Left ventricle myocardium inferior (tissue), 1 donor: ENCODE results near the gene ABHD16A. TPM values are rescaled to one million over a fixed set of nuclear protein-coding genes. Genes with fewer than 3 reads are reported as not detected.

Experiments used
- DNase-seq: peaks from one replicate; pipeline ENCODE4 v3.0.0-alpha.2; 2020
- H3K27ac ChIP-seq: fragments of 200-600 bp; replicated peaks from 2 replicates; pipeline ENCODE4 v1.8.0; 2021
- H3K27me3 ChIP-seq: fragments of 200-600 bp; 2 replicates; pipeline ENCODE4 v1.8.0; 2021; ENCODE audit warnings: low read depth
- H3K36me3 ChIP-seq: fragments of 200-600 bp; 2 replicates; pipeline ENCODE4 v1.8.0; 2021
- H3K4me1 ChIP-seq: fragments of 200-600 bp; 2 replicates; pipeline ENCODE4 v1.8.0; 2021
- H3K4me3 ChIP-seq: fragments of 200-600 bp; 2 replicates; pipeline ENCODE4 v1.8.0; 2021; ENCODE audit warnings: mild to moderate bottlenecking, moderate library complexity
- H3K9me3 ChIP-seq: fragments of 200-600 bp; replicated peaks from 2 replicates; pipeline ENCODE4 v1.8.0; 2021
- intact Hi-C: fragments of 100-400 bp; cut with micrococcal nuclease; formaldehyde crosslinking; loops from one replicate; pipeline ENCODE4 v1.11.0; 2022
- total RNA-seq: library from RNA; stranded (reverse); fragmentation: NEBNext Ultra II Directional; extraction: Animal tissue kit (Norgen Biotek cat#: 25700); gene quantifications from one replicate; pipeline ENCODE4 v1.2.1, GENCODE V29; 2021
- TF ChIP-seq, protein P1 (sequence below): fragments of 200-600 bp; IDR thresholded peaks from 2 replicates; pipeline ENCODE4 v1.8.0; 2021; ENCODE audit warnings: antibody characterized with exemption, mild to moderate bottlenecking, borderline replicate concordance
- donor health status: DM: no; HTN: yes; CAD: no; lungs with severe emphysema.

ABHD16A gene
- total RNA-seq, 1 donor from 2014 or later: 29.6 TPM

DNA sequence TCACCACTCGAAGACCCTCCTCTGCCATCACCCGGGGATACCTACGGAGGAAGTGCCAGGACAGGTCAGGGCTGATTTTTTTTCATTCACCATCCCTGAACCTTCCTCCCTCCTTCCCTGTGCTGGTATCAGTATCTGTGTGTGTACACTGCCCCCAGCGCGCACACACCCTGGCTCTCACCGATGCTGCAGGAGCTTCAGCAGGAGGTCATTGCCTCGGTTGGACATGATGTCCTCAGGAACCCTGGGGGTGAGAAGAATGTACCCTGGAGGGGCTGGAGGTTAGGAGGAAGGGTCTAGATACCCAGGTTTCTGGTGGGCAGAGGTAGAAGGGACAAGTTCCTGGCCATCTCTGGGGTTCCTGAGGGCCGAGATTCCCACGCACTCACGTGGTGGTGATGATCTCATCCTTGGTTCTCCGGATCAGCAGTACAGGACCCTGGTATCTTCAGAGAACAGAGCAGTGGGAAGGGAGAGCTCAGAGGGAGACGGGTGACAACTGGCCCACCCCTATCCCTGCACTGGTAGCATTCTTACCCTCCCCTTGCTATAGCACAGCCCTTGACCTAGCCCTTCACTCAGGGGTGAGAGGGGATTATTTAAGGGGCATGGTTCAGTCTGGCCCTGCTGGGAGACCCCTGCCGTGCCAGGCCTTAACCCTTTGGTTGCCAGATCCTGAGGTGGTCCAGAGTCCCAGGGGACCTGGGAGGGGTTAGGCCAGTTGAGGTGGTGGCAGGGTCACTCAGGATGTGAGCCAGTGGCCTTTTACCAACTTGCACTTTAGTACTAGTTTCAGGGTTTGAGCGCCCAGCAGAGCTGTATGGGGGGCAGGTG lies 15.0 kb downstream of the ABHD16A start:
- Histone ChIP-seq H3K9me3 (no peaks in the 10 kb centered on the region), H3K4me3 (no peak overlapping the region), H3K4me1 (peaks cover 3% of the 10 kb centered on the region), H3K36me3 (peaks cover 78% of the 10 kb centered on the region), H3K27me3 (no peaks in the 10 kb centered on the region), H3K27ac (no peak overlapping the region)
- DNase-seq: no peak
- TF ChIP-seq, protein P1, sequence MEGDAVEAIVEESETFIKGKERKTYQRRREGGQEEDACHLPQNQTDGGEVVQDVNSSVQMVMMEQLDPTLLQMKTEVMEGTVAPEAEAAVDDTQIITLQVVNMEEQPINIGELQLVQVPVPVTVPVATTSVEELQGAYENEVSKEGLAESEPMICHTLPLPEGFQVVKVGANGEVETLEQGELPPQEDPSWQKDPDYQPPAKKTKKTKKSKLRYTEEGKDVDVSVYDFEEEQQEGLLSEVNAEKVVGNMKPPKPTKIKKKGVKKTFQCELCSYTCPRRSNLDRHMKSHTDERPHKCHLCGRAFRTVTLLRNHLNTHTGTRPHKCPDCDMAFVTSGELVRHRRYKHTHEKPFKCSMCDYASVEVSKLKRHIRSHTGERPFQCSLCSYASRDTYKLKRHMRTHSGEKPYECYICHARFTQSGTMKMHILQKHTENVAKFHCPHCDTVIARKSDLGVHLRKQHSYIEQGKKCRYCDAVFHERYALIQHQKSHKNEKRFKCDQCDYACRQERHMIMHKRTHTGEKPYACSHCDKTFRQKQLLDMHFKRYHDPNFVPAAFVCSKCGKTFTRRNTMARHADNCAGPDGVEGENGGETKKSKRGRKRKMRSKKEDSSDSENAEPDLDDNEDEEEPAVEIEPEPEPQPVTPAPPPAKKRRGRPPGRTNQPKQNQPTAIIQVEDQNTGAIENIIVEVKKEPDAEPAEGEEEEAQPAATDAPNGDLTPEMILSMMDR: no peak
- intact Hi-C loops: no loop called here

DNA sequence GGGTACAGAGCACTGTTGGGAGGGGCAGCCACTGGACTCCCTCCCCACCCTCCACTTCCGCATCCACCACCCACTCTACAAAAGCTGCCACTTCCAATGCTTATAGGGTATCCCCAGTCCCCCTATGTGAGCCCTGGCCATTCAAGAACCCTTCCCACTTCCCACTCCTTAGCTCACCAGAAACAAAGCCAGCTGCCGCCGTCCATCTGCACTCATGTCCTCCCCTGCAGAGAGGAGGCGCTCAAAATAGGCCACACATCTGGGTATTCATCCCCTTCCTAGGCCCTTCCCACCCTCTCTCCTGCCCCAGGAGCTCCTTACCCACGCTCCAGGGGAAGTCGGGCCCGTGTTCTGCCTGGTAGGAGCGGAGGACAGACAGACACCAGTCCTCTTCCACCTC lies 15.8 kb downstream of the ABHD16A start:
- intact Hi-C loops: no loop called here
- DNase-seq: no peak
- H3K27me3 ChIP-seq: no peaks in the 10 kb centered on the region
- no peak overlapping the region for H3K27ac ChIP-seq
- peaks cover 71% of the 10 kb centered on the region for H3K36me3 ChIP-seq
- peaks cover 8% of the 10 kb centered on the region for H3K4me1 ChIP-seq
- H3K4me3 ChIP-seq: no peak overlapping the region
- TF ChIP-seq, protein P1: no peak
- no peaks in the 10 kb centered on the region for H3K9me3 ChIP-seq

DNA sequence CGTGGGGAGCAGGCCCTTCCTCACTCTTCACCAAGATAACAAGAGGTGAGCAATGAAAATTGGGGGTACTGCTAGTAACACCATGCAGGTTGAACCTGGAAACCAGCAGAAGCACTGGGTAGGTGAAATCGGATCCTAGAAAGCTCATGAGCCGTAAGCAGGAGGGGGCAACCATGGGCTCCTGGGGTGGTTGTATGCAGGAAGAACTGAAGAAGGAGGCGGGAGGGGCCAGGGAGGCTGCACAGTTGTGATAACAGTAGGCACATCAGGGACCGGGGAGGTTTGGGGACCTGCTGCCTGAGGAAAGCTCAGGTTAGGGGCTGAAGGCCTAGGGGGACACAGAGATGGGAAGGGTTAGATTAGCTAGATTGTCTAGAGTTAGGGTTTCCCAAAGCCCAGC lies 16.6 kb downstream of the ABHD16A start:
- Histone ChIP-seq H3K4me3 (no peak overlapping the region), H3K36me3 (peaks cover 62% of the 10 kb centered on the region), H3K9me3 (no peaks in the 10 kb centered on the region), H3K27me3 (no peaks in the 10 kb centered on the region), H3K27ac (no peak overlapping the region), H3K4me1 (peaks cover 13% of the 10 kb centered on the region)
- intact Hi-C loops: no loop called here
- TF ChIP-seq, protein P1: no peak
- no peak for DNase-seq

DNA sequence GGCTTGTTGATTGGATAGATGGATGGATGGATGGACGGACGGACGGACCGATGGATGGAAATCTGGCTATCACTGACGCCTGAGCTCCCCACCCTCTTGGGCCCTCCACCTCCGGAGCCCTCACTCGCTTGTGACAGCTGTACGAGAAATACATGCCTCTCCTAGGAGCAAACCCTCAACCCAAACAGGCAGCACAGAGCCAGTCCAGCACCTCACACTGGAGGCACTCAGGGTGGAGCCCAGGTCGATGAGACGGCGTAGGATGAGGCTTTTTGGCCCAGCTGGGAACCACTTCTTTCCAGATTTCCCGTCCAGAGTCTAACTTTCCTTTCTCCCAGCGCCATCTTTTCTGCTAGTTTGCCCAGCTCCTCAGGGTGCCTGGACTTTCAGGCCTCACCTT lies 19.5 kb downstream of the ABHD16A start:
- intact Hi-C loops: no loop called here
- H3K27ac ChIP-seq: no peak overlapping the region
- no peaks in the 10 kb centered on the region for H3K9me3 ChIP-seq
- H3K4me1 ChIP-seq: peaks cover 27% of the 10 kb centered on the region
- peaks cover 33% of the 10 kb centered on the region for H3K36me3 ChIP-seq
- DNase-seq: no peak
- no peak overlapping the region for H3K4me3 ChIP-seq
- TF ChIP-seq, protein P1: no peak
- no peaks in the 10 kb centered on the region for H3K27me3 ChIP-seq

DNA sequence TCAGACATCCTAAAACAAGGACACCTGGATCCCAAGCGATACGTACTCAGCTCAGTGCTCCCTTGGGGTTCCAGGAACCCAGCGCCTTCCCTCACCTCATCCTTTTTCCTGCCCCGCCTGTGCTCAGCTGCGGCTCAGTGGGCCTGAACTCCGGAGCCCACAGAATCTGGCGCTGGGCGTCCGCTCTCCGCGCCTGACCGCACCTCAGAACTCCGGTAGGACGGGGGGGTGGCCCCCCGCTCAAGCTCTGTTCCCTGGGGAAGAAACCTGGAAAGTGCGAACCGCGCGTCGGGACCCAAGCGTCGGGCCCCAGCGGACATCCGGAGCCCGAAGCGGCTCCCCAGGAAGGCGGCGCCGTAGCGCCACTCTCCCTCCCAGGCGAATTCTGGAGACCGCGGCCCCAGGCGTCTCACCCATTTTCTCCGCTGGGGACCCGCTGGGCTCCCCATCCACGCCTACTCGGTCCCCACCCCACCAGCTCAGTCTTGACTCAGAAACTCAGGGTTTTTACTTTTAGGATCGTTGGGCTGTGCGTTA lies 21.9 kb downstream of the ABHD16A start:
- no peaks in the 10 kb centered on the region for H3K27me3 ChIP-seq
- H3K9me3 ChIP-seq: no peaks in the 10 kb centered on the region
- TF ChIP-seq, protein P1: peak; percentile 19
- peaks cover 27% of the 10 kb centered on the region for H3K4me1 ChIP-seq
- H3K36me3 ChIP-seq: peaks cover 9% of the 10 kb centered on the region
- intact Hi-C loops: no loop called here
- DNase-seq: peak; percentile 38
- peak overlapping the region; percentile 74 for H3K4me3 ChIP-seq
- peak overlapping the region; percentile 72 for H3K27ac ChIP-seq
